Immature natural killer cell (primary cell): ENCODE measurements around the gene PRKAG2. TPM values are rescaled to one million over a fixed set of nuclear protein-coding genes. Genes with fewer than 3 reads are reported as not detected.
A peak's percentile ranks its signal among the peaks of the same experiment; 100 is the strongest.
"Not testable (repeated sequence)": the region's sequence is repeated elsewhere in the genome, so short reads cannot be mapped to it uniquely, and the experiment has no call there.

Source experiments
- DNase-seq, 3 donors: peaks; one replicate each; pipeline ENCODE4 v3.0.0; 2022; ENCODE audit warnings: mixed read lengths in 1 of 3
- H3K27ac Mint-ChIP-seq, 6 donors: one replicate each; pipeline ENCODE4 v1.8.0; 2020; ENCODE audit warnings: mixed read lengths in 6 of 6, mild to moderate bottlenecking in 5 of 6, inconsistent platforms in 4 of 6, moderate library complexity in 3 of 6
- H3K27me3 Mint-ChIP-seq, 3 donors: one replicate each; pipeline ENCODE4 v1.8.0; 2020 to 2021; ENCODE audit warnings: low read depth in 3 of 3, mild to moderate bottlenecking in 3 of 3, mixed read lengths in 3 of 3, moderate library complexity in 3 of 3, inconsistent platforms in 1 of 3
- H3K36me3 Mint-ChIP-seq, 3 donors: one replicate each; pipeline ENCODE4 v1.8.0; 2020; ENCODE audit warnings: mixed read lengths in 3 of 3, inconsistent platforms in 2 of 3, mild to moderate bottlenecking in 2 of 3
- H3K4me1 Mint-ChIP-seq, 2 donors: one replicate each; pipeline ENCODE4 v1.8.0; 2020; ENCODE audit warnings: inconsistent platforms in 2 of 2, mild to moderate bottlenecking in 2 of 2, mixed read lengths in 2 of 2, moderate library complexity in 1 of 2
- H3K4me3 Mint-ChIP-seq, 5 donors: one replicate each; pipeline ENCODE4 v1.8.0; 2020; ENCODE audit warnings: mild to moderate bottlenecking in 5 of 5, mixed read lengths in 5 of 5, inconsistent platforms in 3 of 5, moderate library complexity in 3 of 5
- H3K9me3 Mint-ChIP-seq, 6 donors: one replicate each; pipeline ENCODE4 v1.8.0; 2020; ENCODE audit warnings: mild to moderate bottlenecking in 6 of 6, mixed read lengths in 6 of 6, inconsistent platforms in 4 of 6, moderate library complexity in 3 of 6
- polyA plus RNA-seq, 3 donors: library from polyadenylated mRNA; unstranded; fragments of 300-500 nt; fragmentation: Illumina TruSeq; gene quantifications; one replicate each; pipeline ENCODE4 v1.2.3, GENCODE V29; 2021

The PRKAG2 gene
- polyA plus RNA-seq, 3 donors from 2014 or later: 14.7 to 22.5 (median 19.1) TPM

- H3K27me3 Mint-ChIP-seq: peaks cover 0 to 4% (median 0%) of the 10 kb centered on the region in 3 donors
- no peaks in the 10 kb centered on the region for H3K9me3 Mint-ChIP-seq
- H3K27ac Mint-ChIP-seq: no peak overlapping the region
- H3K4me1 Mint-ChIP-seq: peaks cover 21 to 28% of the 10 kb centered on the region in 2 donors
- no peak for DNase-seq
- H3K36me3 Mint-ChIP-seq: no peaks in the 10 kb centered on the region
- H3K4me3 Mint-ChIP-seq: no peak overlapping the region
Measured at GRCh38 chr7:151800391-151800790, 76.5 kb downstream of the PRKAG2 start.

GRCh38 chr7:151799506-151799905 lies 77.4 kb downstream of the PRKAG2 start:
- peaks cover 0 to 4% (median 0%) of the 10 kb centered on the region in 3 donors for H3K27me3 Mint-ChIP-seq
- no peak overlapping the region for H3K27ac Mint-ChIP-seq
- H3K9me3 Mint-ChIP-seq: no peaks in the 10 kb centered on the region
- peaks cover 21 to 28% of the 10 kb centered on the region in 2 donors for H3K4me1 Mint-ChIP-seq
- no peaks in the 10 kb centered on the region for H3K36me3 Mint-ChIP-seq
- no peak for DNase-seq
- no peak overlapping the region for H3K4me3 Mint-ChIP-seq

- H3K27me3 Mint-ChIP-seq: peaks cover 0 to 4% (median 0%) of the 10 kb centered on the region in 3 donors
- DNase-seq: no peak
- peak overlapping the region in 3 of 6 donors; percentile 32 to 68 (median 40) for H3K27ac Mint-ChIP-seq
- no peaks in the 10 kb centered on the region for H3K36me3 Mint-ChIP-seq
- H3K9me3 Mint-ChIP-seq: no peaks in the 10 kb centered on the region
- peak overlapping the region in 1 of 5 donors; percentile 7 for H3K4me3 Mint-ChIP-seq
- peaks cover 21 to 28% of the 10 kb centered on the region in 2 donors for H3K4me1 Mint-ChIP-seq
Measured at GRCh38 chr7:151798851-151799448, 78.0 kb downstream of the PRKAG2 start.

- DNase-seq, H3K9me3 Mint-ChIP-seq, H3K27me3 Mint-ChIP-seq, H3K36me3 Mint-ChIP-seq: not testable (repeated sequence)
- peak overlapping the region in 5 of 6 donors; percentile 9 to 83 (median 45) for H3K27ac Mint-ChIP-seq
- peaks cover 21 to 28% of the 10 kb centered on the region in 2 donors for H3K4me1 Mint-ChIP-seq
- H3K4me3 Mint-ChIP-seq: peak overlapping the region in 3 of 5 donors; percentile 15 to 69 (median 41)
Measured at GRCh38 chr7:151797667-151798307, 79.1 kb downstream of the PRKAG2 start.

GRCh38 chr7:151796871-151797537 lies 79.9 kb downstream of the PRKAG2 start:
- no peaks in the 10 kb centered on the region for H3K9me3 Mint-ChIP-seq
- H3K4me3 Mint-ChIP-seq: peak overlapping the region in 2 of 5 donors; percentile 53 to 69
- H3K36me3 Mint-ChIP-seq: no peaks in the 10 kb centered on the region
- DNase-seq: peak in 1 of 3 donors; percentile 9
- peaks cover 0 to 3% (median 0%) of the 10 kb centered on the region in 3 donors for H3K27me3 Mint-ChIP-seq
- H3K27ac Mint-ChIP-seq: peak overlapping the region in 4 of 6 donors; percentile 9 to 57 (median 34)
- H3K4me1 Mint-ChIP-seq: peaks cover 21 to 28% of the 10 kb centered on the region in 2 donors

GRCh38 chr7:151796091-151796870 lies 80.6 kb downstream of the PRKAG2 start:
- H3K9me3 Mint-ChIP-seq: no peaks in the 10 kb centered on the region
- peak overlapping the region in 2 of 6 donors; percentile 24 to 45 for H3K27ac Mint-ChIP-seq
- no peak overlapping the region for H3K4me3 Mint-ChIP-seq
- no peaks in the 10 kb centered on the region for H3K36me3 Mint-ChIP-seq
- H3K4me1 Mint-ChIP-seq: peaks cover 21 to 28% of the 10 kb centered on the region in 2 donors
- DNase-seq: no peak
- peaks cover 0 to 3% (median 0%) of the 10 kb centered on the region in 3 donors for H3K27me3 Mint-ChIP-seq

GRCh38 chr7:151795168-151795811 lies 81.6 kb downstream of the PRKAG2 start:
- H3K4me1 Mint-ChIP-seq: peaks cover 21 to 28% of the 10 kb centered on the region in 2 donors
- no peak for DNase-seq
- no peaks in the 10 kb centered on the region for H3K9me3 Mint-ChIP-seq
- H3K27ac Mint-ChIP-seq: peak overlapping the region in 1 of 6 donors; percentile 72
- peaks cover 0 to 3% (median 0%) of the 10 kb centered on the region in 3 donors for H3K27me3 Mint-ChIP-seq
- H3K4me3 Mint-ChIP-seq: no peak overlapping the region
- no peaks in the 10 kb centered on the region for H3K36me3 Mint-ChIP-seq

GRCh38 chr7:151794508-151795167 lies 82.3 kb downstream of the PRKAG2 start:
- Mint-ChIP-seq H3K36me3 (no peaks in the 10 kb centered on the region), H3K4me3 (no peak overlapping the region), H3K27me3 (peaks cover 0 to 3% (median 0%) of the 10 kb centered on the region in 3 donors), H3K4me1 (peaks cover 21 to 28% of the 10 kb centered on the region in 2 donors), H3K27ac (no peak overlapping the region), H3K9me3 (no peaks in the 10 kb centered on the region)
- no peak for DNase-seq

- H3K36me3 Mint-ChIP-seq: no peaks in the 10 kb centered on the region
- peaks cover 19 to 24% of the 10 kb centered on the region in 2 donors for H3K4me1 Mint-ChIP-seq
- no peaks in the 10 kb centered on the region for H3K9me3 Mint-ChIP-seq
- H3K27ac Mint-ChIP-seq: no peak overlapping the region
- peaks cover 0 to 3% (median 0%) of the 10 kb centered on the region in 3 donors for H3K27me3 Mint-ChIP-seq
- no peak overlapping the region for H3K4me3 Mint-ChIP-seq
- no peak for DNase-seq
Measured at GRCh38 chr7:151793991-151794507, 82.9 kb downstream of the PRKAG2 start.

- no peak overlapping the region for H3K27ac Mint-ChIP-seq
- peaks cover 13 to 19% of the 10 kb centered on the region in 2 donors for H3K4me1 Mint-ChIP-seq
- no peak for DNase-seq
- no peak overlapping the region for H3K4me3 Mint-ChIP-seq
- H3K27me3 Mint-ChIP-seq: peaks cover 0 to 3% (median 0%) of the 10 kb centered on the region in 3 donors
- no peaks in the 10 kb centered on the region for H3K36me3 Mint-ChIP-seq
- no peaks in the 10 kb centered on the region for H3K9me3 Mint-ChIP-seq
Measured at GRCh38 chr7:151793531-151793951, 83.4 kb downstream of the PRKAG2 start.

GRCh38 chr7:151792636-151793035 lies 84.3 kb downstream of the PRKAG2 start:
- H3K27me3 Mint-ChIP-seq: peaks cover 0 to 3% (median 0%) of the 10 kb centered on the region in 3 donors
- H3K4me1 Mint-ChIP-seq: peaks cover 11 to 13% of the 10 kb centered on the region in 2 donors
- no peak overlapping the region for H3K27ac Mint-ChIP-seq
- DNase-seq: no peak
- no peaks in the 10 kb centered on the region for H3K9me3 Mint-ChIP-seq
- H3K4me3 Mint-ChIP-seq: no peak overlapping the region
- no peaks in the 10 kb centered on the region for H3K36me3 Mint-ChIP-seq

- Mint-ChIP-seq H3K4me1 (peaks cover 6 to 8% of the 10 kb centered on the region in 2 donors), H3K4me3 (no peak overlapping the region), H3K27me3 (peaks cover 0 to 3% (median 0%) of the 10 kb centered on the region in 3 donors)
Measured at GRCh38 chr7:151792086-151792485, 84.8 kb downstream of the PRKAG2 start.

More at GRCh38 chr7:151792086-151792485, 84.8 kb downstream of the PRKAG2 start:
- no peak for DNase-seq
- peak overlapping the region in 1 of 6 donors; percentile 4 for H3K27ac Mint-ChIP-seq
- no peaks in the 10 kb centered on the region for H3K36me3 Mint-ChIP-seq
- H3K9me3 Mint-ChIP-seq: no peaks in the 10 kb centered on the region
